ENCODE data around the gene COX6B2.
"Not testable (repeated sequence)": the region's sequence is repeated elsewhere in the genome, so short reads cannot be mapped to it uniquely, and the experiment has no call there.

DNA sequence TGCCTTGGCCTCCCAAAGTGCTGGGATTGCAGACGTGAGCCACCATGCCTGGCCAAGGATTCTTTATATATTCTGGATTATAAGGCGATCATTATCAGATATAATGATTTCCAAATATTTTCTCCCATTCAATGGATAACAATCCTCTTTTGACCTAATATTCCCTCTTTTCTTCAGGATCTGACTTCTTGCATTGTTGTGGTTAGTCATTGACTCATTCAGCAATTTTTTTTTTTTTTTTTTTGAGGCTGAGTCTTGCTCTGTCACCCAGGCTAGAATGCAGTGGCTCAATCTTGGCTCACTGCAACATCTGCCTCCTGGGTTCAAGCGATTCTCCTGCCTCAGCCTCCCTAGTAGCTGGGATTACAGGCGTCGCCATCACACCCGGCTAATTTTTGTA, 24.7 kb downstream of the COX6B2 start:
- not testable (repeated sequence) for TF ChIP-seq EZH2phosphoT487 (IDR thresholded peaks at IDR 0.05; ENCODE audit: borderline replicate concordance, low read depth, low read length)
- TF ChIP-seq, protein P1, sequence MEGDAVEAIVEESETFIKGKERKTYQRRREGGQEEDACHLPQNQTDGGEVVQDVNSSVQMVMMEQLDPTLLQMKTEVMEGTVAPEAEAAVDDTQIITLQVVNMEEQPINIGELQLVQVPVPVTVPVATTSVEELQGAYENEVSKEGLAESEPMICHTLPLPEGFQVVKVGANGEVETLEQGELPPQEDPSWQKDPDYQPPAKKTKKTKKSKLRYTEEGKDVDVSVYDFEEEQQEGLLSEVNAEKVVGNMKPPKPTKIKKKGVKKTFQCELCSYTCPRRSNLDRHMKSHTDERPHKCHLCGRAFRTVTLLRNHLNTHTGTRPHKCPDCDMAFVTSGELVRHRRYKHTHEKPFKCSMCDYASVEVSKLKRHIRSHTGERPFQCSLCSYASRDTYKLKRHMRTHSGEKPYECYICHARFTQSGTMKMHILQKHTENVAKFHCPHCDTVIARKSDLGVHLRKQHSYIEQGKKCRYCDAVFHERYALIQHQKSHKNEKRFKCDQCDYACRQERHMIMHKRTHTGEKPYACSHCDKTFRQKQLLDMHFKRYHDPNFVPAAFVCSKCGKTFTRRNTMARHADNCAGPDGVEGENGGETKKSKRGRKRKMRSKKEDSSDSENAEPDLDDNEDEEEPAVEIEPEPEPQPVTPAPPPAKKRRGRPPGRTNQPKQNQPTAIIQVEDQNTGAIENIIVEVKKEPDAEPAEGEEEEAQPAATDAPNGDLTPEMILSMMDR (conservative IDR thresholded peaks at IDR 0.05; ENCODE audit: low read length): not testable (repeated sequence)

Measured in OCI-LY7 (cell line).